SU-DHL-6 (cell line): ENCODE measurements around the gene APBA2.

Experiments
- CTCF ChIP-seq: fragments of 200-600 bp; sonication (generic); IDR thresholded peaks from one replicate; pipeline ENCODE4 v1.5.1; 2017; ENCODE audit warnings: antibody characterized with exemption, mild to moderate bottlenecking, low read length, moderate library complexity; ENCODE audit not compliant: insufficient read depth, poor library complexity, severe bottlenecking
- EZH2phosphoT487 ChIP-seq: fragments of 200-600 bp; sonication (generic), shearing (Covaris generic); conservative IDR thresholded peaks from 2 replicates; pipeline ENCODE4 v1.6.1; 2018; ENCODE audit warnings: mild to moderate bottlenecking, antibody characterized with exemption, low read length, moderate library complexity, mixed read lengths

GRCh38 chr15:29045717-29046116 is 159.9 kb downstream of the APBA2 start:
- TF ChIP-seq CTCF, result no peak
- no peak for TF ChIP-seq EZH2phosphoT487
